Activated CD4-positive, alpha-beta T cell treated with anti-CD3 and anti-CD28 coated beads for 36 hours (primary cell): ENCODE data around the gene XRCC1. TPM values are rescaled to one million over a fixed set of nuclear protein-coding genes. Genes with fewer than 3 reads are reported as not detected.

ENCODE experiments used
- ATAC-seq: fragments of 200-7000 bp; cut with Tn5 transposase; one replicate; pipeline ENCODE4 v1.10.0; 2021; ENCODE audit warnings: mild to moderate bottlenecking, moderate library complexity
- CTCF ChIA-PET: fragments of 350-600 bp; sonication (Branson Sonifier 250); formaldehyde crosslinking; loops from one replicate; lab custom pipeline; 2021; ENCODE audit warnings: antibody characterized with exemption; lab: Charles Lee
- POLR2A ChIA-PET: fragments of 350-600 bp; sonication (Branson Sonifier 250); formaldehyde crosslinking; loops from one replicate; lab custom pipeline; 2021; ENCODE audit warnings: antibody characterized with exemption, inconsistent platforms; lab: Charles Lee
- DNase-seq: peaks from one replicate; pipeline ENCODE4 v3.0.0-alpha.2; 2020
- H3K27ac Mint-ChIP-seq: one replicate; pipeline ENCODE4 v1.8.0; 2021; ENCODE audit warnings: mixed read lengths
- H3K27me3 Mint-ChIP-seq: one replicate; pipeline ENCODE4 v1.8.0; 2021; ENCODE audit warnings: mixed read lengths
- H3K36me3 Mint-ChIP-seq: one replicate; pipeline ENCODE4 v1.8.0; 2021; ENCODE audit warnings: low read depth, mixed read lengths
- H3K4me1 Mint-ChIP-seq: one replicate; pipeline ENCODE4 v1.8.0; 2021; ENCODE audit warnings: mixed read lengths
- H3K4me3 Mint-ChIP-seq: one replicate; pipeline ENCODE4 v1.8.0; 2021; ENCODE audit warnings: mild to moderate bottlenecking, moderate library complexity, mixed read lengths
- H3K9me3 Mint-ChIP-seq: one replicate; pipeline ENCODE4 v1.8.0; 2021; ENCODE audit warnings: low read depth, mixed read lengths
- intact Hi-C, 2 experiments: fragments of 100-400 bp; cut with DNase I in 1 of 2; cut with micrococcal nuclease in 1 of 2; formaldehyde crosslinking; loops; one replicate each; pipeline versions ENCODE4 v1.14.2 to v1.15.1; 2022 to 2024; cut with DNase I, micrococcal nuclease
- total RNA-seq, 2 experiments: library from RNA; stranded (reverse); gene quantifications; one replicate each; pipeline ENCODE4 v1.2.3, GENCODE V29; 2021

XRCC1 gene
- total RNA-seq, 2 experiments from 2014 or later: 31.6 to 40.0 TPM

DNA sequence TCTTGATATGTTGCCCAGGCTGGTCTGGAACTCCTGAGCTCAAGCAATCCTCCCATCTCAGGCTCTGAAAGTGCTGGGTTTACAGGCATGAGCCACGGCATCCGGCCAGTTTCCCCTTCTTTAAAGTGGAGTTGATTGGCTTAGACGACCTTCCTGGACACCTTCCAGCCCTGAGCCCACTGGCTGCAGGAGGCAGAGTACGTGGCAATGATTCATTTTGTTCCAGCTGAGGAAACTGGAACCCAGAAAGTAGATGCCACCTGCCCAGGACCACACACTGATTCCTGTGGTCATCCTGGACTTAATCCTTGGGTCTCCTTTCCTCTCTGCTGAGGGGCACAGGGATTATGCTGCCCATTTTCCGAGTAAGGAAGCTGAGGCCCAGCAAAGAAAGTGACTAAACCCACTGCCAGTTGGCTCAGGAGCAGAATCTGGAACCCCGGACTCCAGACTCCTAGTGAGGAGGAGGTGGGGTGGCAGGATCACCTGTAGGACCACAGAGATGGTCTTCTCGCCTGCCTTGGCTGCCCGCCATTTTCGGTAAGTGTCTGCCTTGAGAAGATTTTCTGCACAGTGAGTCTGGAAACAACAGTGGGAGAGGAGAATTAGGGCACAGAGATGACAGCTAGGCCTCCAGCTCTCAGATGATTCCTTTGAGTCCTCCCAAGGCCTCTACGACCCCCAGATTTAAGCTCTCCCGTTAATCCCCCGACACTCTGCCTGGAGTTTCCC is 737 bp downstream of the XRCC1 start:
- ChIA-PET POLR2A (interaction anchor here (0.5 to 1.8 kb wide), 5 partner anchors 22 to 169 kb away, joined by 3 to 9 read pairs (median 4); partner anchors contain the start of genes IRGQ and ZNF576), CTCF (interaction anchor here (0.9 to 3.5 kb wide), 7 partner anchors 9 to 128 kb away, joined by 3 to 33 read pairs (median 5); partner anchors contain the start of genes IRGQ and ZNF576)
- ATAC-seq: no peak
- Mint-ChIP-seq H3K4me1 (peaks cover 38% of the 10 kb centered on the region), H3K27me3 (no peaks in the 10 kb centered on the region), H3K36me3 (peaks cover 4% of the 10 kb centered on the region), H3K27ac (peak overlapping the region; percentile 94), H3K9me3 (no peaks in the 10 kb centered on the region), H3K4me3 (peak overlapping the region; percentile 87)
- intact Hi-C loops: loop anchor here (1.0 to 2.0 kb wide), 9 partner anchors 12 to 180 kb away; partner anchors contain the start of genes IRGQ (in 2 of the 2), ZNF428 (in 2 of the 2), ZNF576 (in 2 of the 2) and PHLDB3 (in 1 of the 2)
- no peak for DNase-seq

DNA sequence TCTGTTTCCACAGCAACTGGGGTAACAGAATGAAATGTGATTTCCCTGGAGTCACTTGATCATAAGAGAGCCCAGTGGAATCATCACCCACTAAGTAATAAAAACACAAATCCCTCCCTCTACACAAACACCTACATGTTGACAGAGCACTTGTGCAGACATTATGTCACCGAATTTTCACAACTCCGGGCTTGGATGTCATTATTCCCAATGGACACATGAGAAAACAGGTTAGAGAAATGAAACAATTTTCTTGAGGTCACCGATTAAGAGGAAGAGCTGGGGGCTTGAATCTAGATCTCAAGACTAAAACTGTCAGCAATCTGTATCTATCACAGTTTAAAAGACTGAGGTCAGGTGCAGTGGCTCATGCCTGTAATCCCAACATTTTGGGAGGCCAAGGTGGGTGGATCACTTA is 3.1 kb downstream of the XRCC1 start:
- DNase-seq (no peak), ATAC-seq (no peak)
- Mint-ChIP-seq H3K27ac (peak overlapping the region; percentile 37), H3K36me3 (peaks cover 4% of the 10 kb centered on the region), H3K9me3 (no peaks in the 10 kb centered on the region), H3K4me3 (no peak overlapping the region), H3K4me1 (peaks cover 33% of the 10 kb centered on the region), H3K27me3 (no peaks in the 10 kb centered on the region)
- POLR2A ChIA-PET: no interaction called here
- intact Hi-C loops: no loop called here
- CTCF ChIA-PET: interaction anchor here (0.7 to 2.6 kb wide), 3 partner anchors 17 to 113 kb away, joined by 3 to 18 read pairs (median 3); no protein-coding TSS in a partner anchor

DNA sequence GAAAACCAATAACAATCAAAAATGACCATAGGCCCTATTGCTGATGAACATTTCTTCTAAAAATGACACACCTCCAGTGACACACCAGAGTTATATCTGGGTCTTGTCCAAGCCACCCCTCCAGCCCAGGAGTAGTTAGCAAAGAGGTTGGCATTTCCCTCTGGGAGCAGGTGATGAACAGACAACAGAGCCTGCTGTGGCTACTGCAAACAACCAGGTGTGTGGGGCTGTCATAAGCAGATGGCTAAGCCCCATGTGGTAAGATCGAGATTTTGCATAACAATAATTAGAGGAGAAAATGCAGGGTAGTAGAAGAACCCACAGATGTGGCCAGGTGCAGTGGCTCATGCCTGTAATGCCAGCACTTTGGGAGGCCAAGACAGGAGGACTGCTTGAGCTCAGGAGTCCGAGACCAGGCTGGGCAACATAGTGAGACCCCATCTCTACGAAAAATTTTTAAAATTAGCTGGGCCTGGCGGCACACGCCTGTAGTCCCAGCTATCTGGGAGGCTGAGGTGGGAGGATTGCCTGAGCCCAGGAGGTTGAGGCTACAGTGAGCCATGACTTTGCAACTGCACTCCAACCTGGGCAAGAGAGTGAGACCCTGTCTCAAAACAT is 5.0 kb downstream of the XRCC1 start:
- ATAC-seq (no peak), DNase-seq (no peak)
- ChIA-PET POLR2A (no interaction called here), CTCF (interaction anchor here (2.6 kb wide), 1 partner anchor 15 kb away, joined by 18 read pairs; no protein-coding TSS in a partner anchor)
- Mint-ChIP-seq H3K36me3 (peaks cover 4% of the 10 kb centered on the region), H3K4me1 (peaks cover 26% of the 10 kb centered on the region), H3K27ac (no peak overlapping the region), H3K4me3 (no peak overlapping the region), H3K9me3 (no peaks in the 10 kb centered on the region), H3K27me3 (no peaks in the 10 kb centered on the region)
- intact Hi-C loops: no loop called here

DNA sequence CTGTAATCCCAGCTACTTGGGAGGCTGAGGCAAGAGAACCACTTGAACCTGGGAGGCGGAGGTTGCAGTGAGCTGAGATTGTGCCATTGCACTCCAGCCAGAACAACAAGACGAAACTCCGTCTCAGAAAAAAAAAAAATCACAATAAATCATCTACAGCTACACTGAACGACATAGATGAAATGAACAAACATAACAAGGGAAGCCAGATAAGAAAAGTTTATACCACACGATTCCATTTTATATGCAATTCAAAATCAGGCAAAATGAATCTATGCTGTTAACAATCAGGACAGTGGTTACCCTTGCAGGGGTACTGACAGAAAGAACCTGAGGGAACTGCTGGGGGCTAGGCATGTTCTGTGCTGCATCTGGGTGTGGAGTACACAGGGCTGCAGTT is 5.7 kb downstream of the XRCC1 start:
- no peak overlapping the region for H3K27ac Mint-ChIP-seq
- ATAC-seq: no peak
- CTCF ChIA-PET: interaction anchor here (1.4 to 2.6 kb wide), 2 partner anchors 14 to 37 kb away, joined by 3 to 18 read pairs; no protein-coding TSS in a partner anchor

DNA sequence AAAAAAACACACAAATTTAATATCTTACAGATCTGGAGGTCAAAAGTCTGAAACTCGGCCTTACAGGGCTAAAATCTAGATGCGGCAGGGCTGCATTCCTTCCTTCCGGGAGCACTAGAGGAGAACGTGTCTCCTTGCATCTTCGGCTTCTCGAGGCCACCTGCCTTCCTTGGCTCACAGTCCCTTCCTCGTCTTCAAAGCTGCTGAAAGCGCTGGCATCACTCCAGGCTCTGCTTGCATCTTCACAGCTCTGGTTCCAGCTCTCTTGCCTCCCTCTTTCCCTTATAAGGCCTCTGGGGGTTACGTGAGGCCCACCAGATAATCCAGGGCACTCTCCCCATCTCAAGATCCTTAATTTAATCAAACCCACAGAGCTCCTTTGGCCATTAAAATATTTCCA is 10.5 kb downstream of the XRCC1 start:
- intact Hi-C loops: no loop called here
- POLR2A ChIA-PET: interaction anchor here (0.6 to 1.5 kb wide), 3 partner anchors 16 to 76 kb away, joined by 3 to 9 read pairs (median 6); partner anchors contain the start of gene IRGQ
- peak overlapping the region; percentile 53 for H3K27ac Mint-ChIP-seq

More for the DNA sequence above, 5.7 kb downstream of the XRCC1 start:
- Mint-ChIP-seq H3K27me3 (no peaks in the 10 kb centered on the region), H3K4me1 (peaks cover 25% of the 10 kb centered on the region), H3K36me3 (peaks cover 4% of the 10 kb centered on the region), H3K4me3 (no peak overlapping the region), H3K9me3 (no peaks in the 10 kb centered on the region)
- POLR2A ChIA-PET: no interaction called here
- intact Hi-C loops: no loop called here
- DNase-seq: no peak

DNA sequence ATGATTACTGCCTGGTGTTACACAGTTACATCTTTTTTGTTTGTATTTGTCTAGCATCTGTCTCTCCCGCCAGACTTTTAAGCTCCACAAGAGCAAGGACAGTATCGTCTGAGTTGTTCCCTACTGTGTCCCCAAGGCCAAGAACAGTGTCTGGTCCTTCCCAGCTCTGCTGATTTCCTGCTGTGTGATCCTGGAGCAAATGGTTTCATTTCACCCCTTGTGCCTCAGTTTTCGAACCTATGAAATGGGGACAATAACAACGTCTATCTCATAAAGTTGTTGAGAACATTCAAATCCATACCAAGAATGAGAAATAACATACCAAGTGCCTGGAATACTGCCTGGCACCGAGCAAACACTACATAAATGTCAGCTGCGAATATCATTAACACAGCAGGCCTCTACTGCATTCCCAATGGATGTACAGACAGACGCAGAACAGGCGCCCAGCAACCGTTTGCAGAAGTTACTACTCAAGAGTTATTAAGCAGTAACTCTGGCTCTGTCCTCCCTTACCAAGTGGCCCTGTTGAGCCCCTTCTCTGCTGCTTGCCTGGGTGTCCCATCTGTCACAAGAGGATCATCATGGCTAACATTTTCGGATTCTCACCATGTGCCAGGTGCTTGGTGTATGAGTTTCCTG is 11.4 kb downstream of the XRCC1 start:
- no peaks in the 10 kb centered on the region for H3K27me3 Mint-ChIP-seq
- H3K27ac Mint-ChIP-seq: peak overlapping the region; percentile 94
- POLR2A ChIA-PET: interaction anchor here (1.5 kb wide), 1 partner anchor 32 kb away, joined by 9 read pairs; the partner anchor contains the start of gene IRGQ
- CTCF ChIA-PET: interaction anchor here (1.2 to 1.5 kb wide), 2 partner anchors 9 to 31 kb away, joined by 4 read pairs; no protein-coding TSS in a partner anchor
- peaks cover 27% of the 10 kb centered on the region for H3K36me3 Mint-ChIP-seq
- DNase-seq (no peak), ATAC-seq (no peak)
- intact Hi-C loops: loop anchor here in 1 of 2 experiments (2.0 kb wide), 1 partner anchor 37 kb away; the partner anchor contains the start of gene ETHE1
- H3K4me3 Mint-ChIP-seq: no peak overlapping the region
- peaks cover 46% of the 10 kb centered on the region for H3K4me1 Mint-ChIP-seq
- H3K9me3 Mint-ChIP-seq: no peaks in the 10 kb centered on the region

More for the DNA sequence above, 10.5 kb downstream of the XRCC1 start:
- no peak for ATAC-seq
- CTCF ChIA-PET: interaction anchor here (1.0 to 1.7 kb wide), 3 partner anchors 9 to 30 kb away, joined by 3 to 9 read pairs (median 6); partner anchors contain the start of gene IRGQ
- H3K27me3 Mint-ChIP-seq: no peaks in the 10 kb centered on the region
- H3K4me1 Mint-ChIP-seq: peaks cover 44% of the 10 kb centered on the region
- peaks cover 27% of the 10 kb centered on the region for H3K36me3 Mint-ChIP-seq
- H3K9me3 Mint-ChIP-seq: no peaks in the 10 kb centered on the region
- no peak for DNase-seq
- H3K4me3 Mint-ChIP-seq: no peak overlapping the region

DNA sequence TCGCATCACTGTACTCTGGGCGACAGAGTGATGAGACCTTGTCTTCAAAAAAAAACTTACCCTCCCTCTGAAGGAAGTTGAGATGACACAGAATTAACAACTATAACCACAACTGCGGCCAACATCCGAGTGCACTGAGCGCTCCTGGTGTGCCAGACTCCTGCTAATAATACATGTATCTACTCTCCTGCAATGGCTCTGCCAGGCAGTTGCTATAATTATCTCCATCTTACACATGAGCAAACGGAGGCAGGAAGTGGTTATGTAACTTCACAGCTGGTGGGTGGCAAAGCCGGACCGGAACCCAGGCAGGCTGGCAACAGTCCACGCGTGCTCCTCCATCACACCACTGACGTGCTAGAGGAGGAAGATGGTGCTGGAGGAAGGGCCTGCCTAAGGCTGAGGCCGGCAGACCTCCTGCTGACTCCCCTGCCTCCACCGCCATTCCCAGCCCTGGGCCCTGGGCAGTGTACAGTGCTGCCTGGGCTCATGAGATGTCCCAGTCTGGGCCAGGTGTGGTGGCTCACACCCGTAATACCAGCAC is 12.6 kb downstream of the XRCC1 start:
- intact Hi-C loops: loop anchor here (1.0 to 2.0 kb wide), 4 partner anchors 13 to 36 kb away; partner anchors contain the start of genes ETHE1 (in 2 of the 2), IRGQ (in 1 of the 2), PINLYP (in 1 of the 2) and XRCC1 (in 1 of the 2)
- peaks cover 46% of the 10 kb centered on the region for H3K4me1 Mint-ChIP-seq
- no peaks in the 10 kb centered on the region for H3K27me3 Mint-ChIP-seq
- peak; percentile 82 for DNase-seq
- H3K4me3 Mint-ChIP-seq: no peak overlapping the region
- no peaks in the 10 kb centered on the region for H3K9me3 Mint-ChIP-seq
- ATAC-seq: peak; percentile 90
- ChIA-PET CTCF (interaction anchor here (0.7 to 1.5 kb wide), 2 partner anchors 32 kb away, joined by 3 to 4 read pairs; no protein-coding TSS in a partner anchor), POLR2A (interaction anchor here (1.0 kb wide), 1 partner anchor 33 kb away, joined by 4 read pairs; the partner anchor contains the start of gene IRGQ)
- H3K36me3 Mint-ChIP-seq: peaks cover 27% of the 10 kb centered on the region
- H3K27ac Mint-ChIP-seq: peak overlapping the region; percentile 94

DNA sequence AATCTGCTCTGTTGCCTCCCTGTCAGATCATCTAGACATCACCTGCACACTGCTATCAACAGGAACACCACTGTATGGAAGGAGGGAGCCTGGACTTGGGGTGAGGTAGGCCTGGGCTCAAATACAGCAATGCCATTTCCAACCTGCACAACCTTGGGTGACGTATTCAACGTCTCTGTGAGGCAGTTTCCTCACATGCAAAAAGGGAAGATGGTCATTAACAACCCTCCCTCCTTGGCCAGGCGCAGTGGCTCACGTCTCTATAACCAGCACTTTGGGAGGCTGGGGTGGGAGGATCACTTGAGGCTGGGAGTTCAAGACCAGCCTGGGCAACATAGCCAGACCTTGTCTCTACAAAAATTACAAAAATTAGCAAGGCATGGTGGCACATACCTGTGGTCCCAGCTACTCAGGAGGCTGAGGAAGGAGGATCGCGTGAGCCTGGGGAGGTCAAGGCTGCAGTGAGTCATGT is 13.1 kb downstream of the XRCC1 start:
- peak overlapping the region; percentile 94 for H3K27ac Mint-ChIP-seq
- H3K27me3 Mint-ChIP-seq: no peaks in the 10 kb centered on the region
- DNase-seq: no peak
- intact Hi-C loops: loop anchor here (1.0 to 2.0 kb wide), 4 partner anchors 13 to 35 kb away; partner anchors contain the start of genes ETHE1 (in 2 of the 2), IRGQ (in 1 of the 2), PINLYP (in 1 of the 2) and XRCC1 (in 1 of the 2)
- H3K36me3 Mint-ChIP-seq: peaks cover 31% of the 10 kb centered on the region
- H3K9me3 Mint-ChIP-seq: no peaks in the 10 kb centered on the region
- CTCF ChIA-PET: interaction anchor here (0.7 to 1.2 kb wide), 2 partner anchors 31 to 43 kb away, joined by 3 to 4 read pairs; no protein-coding TSS in a partner anchor
- POLR2A ChIA-PET: interaction anchor here (0.6 to 1.0 kb wide), 2 partner anchors 30 to 33 kb away, joined by 3 to 4 read pairs; partner anchors contain the start of gene IRGQ
- peak; percentile 8 for ATAC-seq
- no peak overlapping the region for H3K4me3 Mint-ChIP-seq
- peaks cover 47% of the 10 kb centered on the region for H3K4me1 Mint-ChIP-seq

DNA sequence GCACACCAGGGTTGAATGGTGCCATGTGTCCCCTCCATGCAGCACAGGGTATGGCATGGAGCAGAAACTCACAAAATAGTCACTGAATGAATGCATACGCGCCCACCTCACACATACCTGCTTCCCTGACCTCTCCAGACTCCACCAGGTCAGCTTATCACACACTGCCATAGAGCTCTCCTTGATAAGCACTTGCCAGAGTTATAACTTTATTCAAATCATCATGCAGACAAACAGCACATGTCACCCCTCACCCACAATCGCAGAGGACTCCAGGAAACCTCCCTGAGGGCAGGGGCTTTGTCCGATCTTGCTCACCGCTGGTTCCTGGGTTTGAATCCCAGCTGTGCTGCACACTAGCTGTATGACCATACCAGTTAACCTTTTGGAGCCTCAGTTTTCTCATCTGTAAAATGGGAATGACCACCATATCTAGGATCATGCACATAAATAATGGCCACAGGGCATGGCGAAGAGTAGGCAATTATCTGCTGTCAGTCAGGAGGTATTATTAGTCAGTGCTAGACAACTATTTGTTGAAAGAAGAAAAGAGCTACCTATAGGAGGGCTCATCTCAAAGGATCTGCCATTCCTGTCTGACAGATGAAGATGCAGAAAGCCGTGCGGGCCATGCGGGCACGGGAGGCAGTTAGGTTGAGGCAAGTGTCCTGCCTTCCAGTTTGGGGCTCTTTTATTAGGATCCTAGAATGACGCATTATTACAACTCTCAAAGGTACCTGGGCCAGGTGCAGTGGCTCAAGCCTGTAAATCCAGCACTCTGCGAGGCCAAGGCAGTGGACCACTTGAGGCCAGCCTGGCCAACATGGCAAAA is 14.0 kb downstream of the XRCC1 start:
- H3K4me1 Mint-ChIP-seq: peaks cover 47% of the 10 kb centered on the region
- POLR2A ChIA-PET: interaction anchor here (0.6 kb wide), 2 partner anchors 17 to 30 kb away, joined by 3 to 4 read pairs; no protein-coding TSS in a partner anchor
- peaks cover 31% of the 10 kb centered on the region for H3K36me3 Mint-ChIP-seq
- ATAC-seq (no peak), DNase-seq (no peak)
- intact Hi-C loops: no loop called here
- H3K27me3 Mint-ChIP-seq: no peaks in the 10 kb centered on the region
- H3K27ac Mint-ChIP-seq: peak overlapping the region; percentile 94
- H3K4me3 Mint-ChIP-seq: no peak overlapping the region
- CTCF ChIA-PET: interaction anchor here (0.8 to 3.0 kb wide), 5 partner anchors 10 to 114 kb away, joined by 3 to 11 read pairs (median 4); no protein-coding TSS in a partner anchor
- H3K9me3 Mint-ChIP-seq: no peaks in the 10 kb centered on the region
